ENCODE measurements around the gene SPDYE1.
A peak's percentile ranks its signal among the peaks of the same experiment; 100 is the strongest.

The SPDYE1 gene

GRCh38 chr7:44045226-44046014 lies 47.7 kb downstream of the SPDYE1 start:
- Mint-ChIP-seq H3K4me3 (peak overlapping the region; percentile 90), H3K9me3 (no peaks in the 10 kb centered on the region), H3K27ac (peak overlapping the region; percentile 89), H3K27me3 (no peaks in the 10 kb centered on the region), H3K4me1 (peaks cover 63% of the 10 kb centered on the region), H3K36me3 (ENCODE audit: low read depth) (peaks cover 35% of the 10 kb centered on the region)
- DNase-seq (no peak), ATAC-seq (no peak)

- peak; percentile 60 for ATAC-seq
- Mint-ChIP-seq H3K9me3 (no peaks in the 10 kb centered on the region), H3K4me3 (peak overlapping the region; percentile 90), H3K27ac (peak overlapping the region; percentile 89), H3K27me3 (no peaks in the 10 kb centered on the region), H3K4me1 (peaks cover 69% of the 10 kb centered on the region), H3K36me3 (ENCODE audit: low read depth) (peaks cover 39% of the 10 kb centered on the region)
- no peak for DNase-seq
These were observed 48.8 kb downstream of the SPDYE1 start for GRCh38 chr7:44046321-44047061.

- peaks cover 73% of the 10 kb centered on the region for H3K4me1 Mint-ChIP-seq
- no peaks in the 10 kb centered on the region for H3K9me3 Mint-ChIP-seq
- DNase-seq (no peak), ATAC-seq (no peak)
- H3K4me3 Mint-ChIP-seq: no peak overlapping the region
- H3K27ac Mint-ChIP-seq: peak overlapping the region; percentile 54
- peaks cover 51% of the 10 kb centered on the region for H3K36me3 Mint-ChIP-seq (ENCODE audit: low read depth)
- no peaks in the 10 kb centered on the region for H3K27me3 Mint-ChIP-seq
These were observed 50.5 kb downstream of the SPDYE1 start for GRCh38 chr7:44048031-44048795.

DNA sequence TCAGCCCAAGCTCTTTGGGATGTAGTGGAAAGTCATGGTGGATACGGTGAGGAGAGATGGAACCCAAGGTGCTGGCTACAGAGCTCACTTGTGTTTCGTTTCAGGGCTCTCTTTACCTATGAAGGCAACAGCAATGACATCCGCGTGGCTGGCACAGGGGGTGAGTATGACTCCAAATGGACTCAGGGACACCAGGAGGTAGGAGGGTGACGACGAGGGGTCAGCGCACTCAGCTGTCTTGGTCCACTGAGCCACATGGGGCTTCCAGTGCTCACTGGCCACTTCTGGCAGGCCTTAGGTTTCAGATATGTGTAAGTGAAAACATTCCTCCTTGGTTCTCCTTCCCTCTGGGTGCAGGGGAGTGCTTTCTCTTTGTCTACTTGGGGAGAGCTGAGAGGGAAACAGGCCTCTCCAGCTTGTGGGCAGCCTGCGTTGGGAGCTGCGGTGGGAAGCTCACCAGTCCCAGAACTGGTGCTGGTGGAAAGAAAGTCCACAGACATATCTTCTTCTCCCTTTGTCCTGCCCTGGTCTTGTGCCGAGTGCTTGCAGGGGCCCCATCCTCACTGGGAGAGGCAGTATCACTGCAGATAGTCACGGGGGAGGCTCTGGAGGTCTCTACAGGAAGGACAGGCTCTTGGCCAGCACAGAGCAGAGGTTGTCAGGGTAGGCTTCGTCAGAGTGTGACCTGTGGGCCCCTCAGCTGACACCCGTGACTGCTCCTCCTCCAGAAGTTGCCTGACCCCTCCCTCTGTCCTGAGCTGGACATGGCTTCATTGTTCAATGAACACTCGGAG lies 52.6 kb downstream of the SPDYE1 start:
- Mint-ChIP-seq H3K27ac (peak overlapping the region; percentile 38), H3K27me3 (no peaks in the 10 kb centered on the region), H3K9me3 (no peaks in the 10 kb centered on the region), H3K4me3 (no peak overlapping the region), H3K36me3 (ENCODE audit: low read depth) (peaks cover 58% of the 10 kb centered on the region), H3K4me1 (peaks cover 68% of the 10 kb centered on the region)
- ATAC-seq (no peak), DNase-seq (no peak)

GRCh38 chr7:44050915-44051560 lies 53.3 kb downstream of the SPDYE1 start:
- no peak overlapping the region for H3K4me3 Mint-ChIP-seq
- no peak for ATAC-seq
- no peak overlapping the region for H3K27ac Mint-ChIP-seq
- H3K36me3 Mint-ChIP-seq (ENCODE audit: low read depth): peaks cover 60% of the 10 kb centered on the region
- DNase-seq: no peak
- no peaks in the 10 kb centered on the region for H3K27me3 Mint-ChIP-seq
- no peaks in the 10 kb centered on the region for H3K9me3 Mint-ChIP-seq
- peaks cover 66% of the 10 kb centered on the region for H3K4me1 Mint-ChIP-seq

GRCh38 chr7:44051611-44052220 lies 54.0 kb downstream of the SPDYE1 start:
- no peaks in the 10 kb centered on the region for H3K9me3 Mint-ChIP-seq
- DNase-seq (no peak), ATAC-seq (no peak)
- H3K4me3 Mint-ChIP-seq: no peak overlapping the region
- no peaks in the 10 kb centered on the region for H3K27me3 Mint-ChIP-seq
- H3K27ac Mint-ChIP-seq: peak overlapping the region; percentile 18
- H3K4me1 Mint-ChIP-seq: peaks cover 63% of the 10 kb centered on the region
- peaks cover 60% of the 10 kb centered on the region for H3K36me3 Mint-ChIP-seq (ENCODE audit: low read depth)

GRCh38 chr7:44052771-44053365 lies 55.2 kb downstream of the SPDYE1 start:
- peak overlapping the region; percentile 12 for H3K27ac Mint-ChIP-seq
- ATAC-seq (no peak), DNase-seq (no peak)
- H3K9me3 Mint-ChIP-seq: no peaks in the 10 kb centered on the region
- no peaks in the 10 kb centered on the region for H3K27me3 Mint-ChIP-seq
- H3K4me3 Mint-ChIP-seq: no peak overlapping the region
- H3K4me1 Mint-ChIP-seq: peaks cover 56% of the 10 kb centered on the region
- peaks cover 59% of the 10 kb centered on the region for H3K36me3 Mint-ChIP-seq (ENCODE audit: low read depth)

DNA sequence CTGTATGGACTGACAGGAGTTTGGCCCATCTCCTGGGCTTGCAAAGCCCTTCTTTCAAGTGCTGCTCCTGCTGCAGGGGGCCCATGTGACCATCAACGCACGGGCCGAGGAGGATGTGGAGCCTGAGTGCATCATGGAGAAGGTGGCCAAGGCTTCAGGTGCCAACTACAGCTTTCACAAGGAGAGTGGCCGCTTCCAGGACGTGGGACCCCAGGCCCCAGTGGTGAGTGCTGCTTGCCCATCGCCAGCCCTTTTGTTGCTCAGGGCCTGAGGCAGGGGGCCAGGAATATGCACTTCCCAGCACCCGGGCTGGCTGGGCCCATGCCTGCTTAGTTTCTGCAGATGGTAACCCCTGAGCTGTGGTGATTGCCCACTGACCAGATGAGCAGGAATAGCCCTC lies 59.0 kb downstream of the SPDYE1 start:
- H3K36me3 Mint-ChIP-seq (ENCODE audit: low read depth): peaks cover 55% of the 10 kb centered on the region
- H3K4me1 Mint-ChIP-seq: peaks cover 38% of the 10 kb centered on the region

GRCh38 chr7:44057181-44057848 lies 59.6 kb downstream of the SPDYE1 start:
- Mint-ChIP-seq H3K27ac (no peak overlapping the region), H3K36me3 (ENCODE audit: low read depth) (peaks cover 51% of the 10 kb centered on the region), H3K4me3 (no peak overlapping the region), H3K4me1 (peaks cover 35% of the 10 kb centered on the region), H3K27me3 (no peaks in the 10 kb centered on the region), H3K9me3 (no peaks in the 10 kb centered on the region)
- ATAC-seq (no peak), DNase-seq (no peak)

More for the DNA sequence above, 59.0 kb downstream of the SPDYE1 start:
- H3K27me3 Mint-ChIP-seq: no peaks in the 10 kb centered on the region
- H3K4me3 Mint-ChIP-seq: no peak overlapping the region
- H3K27ac Mint-ChIP-seq: no peak overlapping the region
- DNase-seq: no peak
- H3K9me3 Mint-ChIP-seq: no peaks in the 10 kb centered on the region
- ATAC-seq: no peak

GRCh38 chr7:44057849-44058758 lies 60.4 kb downstream of the SPDYE1 start:
- Mint-ChIP-seq H3K27me3 (no peaks in the 10 kb centered on the region), H3K36me3 (ENCODE audit: low read depth) (peaks cover 46% of the 10 kb centered on the region), H3K4me1 (peaks cover 35% of the 10 kb centered on the region), H3K27ac (peak overlapping the region; percentile 76), H3K4me3 (no peak overlapping the region), H3K9me3 (no peaks in the 10 kb centered on the region)
- no peak for ATAC-seq
- DNase-seq: no peak

DNA sequence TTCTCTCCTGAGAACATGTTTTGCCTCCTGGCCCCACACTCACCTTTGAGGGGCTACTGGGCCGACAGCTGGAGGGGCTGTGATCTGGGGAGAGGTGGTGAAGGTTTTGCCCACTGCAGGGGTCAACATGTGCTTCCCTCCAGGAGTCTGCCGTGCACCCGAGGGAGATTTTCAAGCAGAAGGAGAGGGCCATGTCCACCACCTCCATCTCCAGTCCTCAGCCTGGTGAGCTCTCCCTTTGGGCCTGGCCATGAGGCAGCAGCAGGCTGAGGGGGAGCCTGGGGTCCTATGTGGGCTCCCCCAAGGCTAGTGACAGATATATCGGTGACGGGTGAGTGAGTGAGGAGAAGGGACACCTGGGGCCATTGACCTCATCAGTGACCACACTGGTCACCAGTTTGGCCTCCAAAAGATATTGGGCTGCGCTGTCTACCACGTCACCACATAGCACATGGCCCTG lies 61.1 kb downstream of the SPDYE1 start:
- peak overlapping the region; percentile 76 for H3K27ac Mint-ChIP-seq
- peaks cover 43% of the 10 kb centered on the region for H3K36me3 Mint-ChIP-seq (ENCODE audit: low read depth)
- no peaks in the 10 kb centered on the region for H3K27me3 Mint-ChIP-seq
- H3K4me3 Mint-ChIP-seq: no peak overlapping the region
- ATAC-seq: no peak
- no peaks in the 10 kb centered on the region for H3K9me3 Mint-ChIP-seq
- H3K4me1 Mint-ChIP-seq: peaks cover 35% of the 10 kb centered on the region
- DNase-seq: no peak

All from activated naive CD8-positive, alpha-beta T cell treated with anti-CD3 and anti-CD28 coated beads, Interleukin-2, amount 50 U/mL, for 24 hours (primary cell).